Common myeloid progenitor, CD34-positive (primary cell): ENCODE data around the gene VGLL4.

Experiments
- CTCF ChIA-PET: fragments of 350-600 bp; sonication (Branson Sonifier 250); formaldehyde crosslinking; loops from one replicate; lab custom pipeline; 2021; ENCODE audit warnings: antibody characterized with exemption; lab: Charles Lee
- POLR2A ChIA-PET: fragments of 350-600 bp; sonication (Branson Sonifier 250); formaldehyde crosslinking; loops from one replicate; lab custom pipeline; 2021; ENCODE audit warnings: antibody characterized with exemption; lab: Charles Lee
- DNase-seq, 3 donors: peaks; one replicate each; pipeline versions ENCODE4 v3.0.0 to v3.0.0-alpha.2; 2013
- H3K27ac ChIP-seq, 2 experiments: 1 replicate in 1 of 2; 2 replicates in 1 of 2; pipeline ENCODE4 v1.7.0; 2013; ENCODE audit warnings: inconsistent platforms in 2 of 2, low read length in 2 of 2, mild to moderate bottlenecking in 2 of 2, low read depth in 1 of 2, moderate library complexity in 1 of 2; ENCODE audit not compliant: severe bottlenecking in 2 of 2, insufficient read depth in 1 of 2, poor library complexity in 1 of 2
- H3K27me3 ChIP-seq, 5 experiments: replicated peaks in 2 of 5; 1 replicate in 3 of 5; 2 replicates in 2 of 5; pipeline versions ENCODE4 v1.6.1 to v1.7.0; 2013; ENCODE audit warnings: low read length in 4 of 5, mild to moderate bottlenecking in 2 of 5, moderate library complexity in 2 of 5, inconsistent platforms in 1 of 5; ENCODE audit not compliant: insufficient read depth in 5 of 5, control insufficient read depth in 4 of 5
- H3K36me3 ChIP-seq, 4 experiments: 1 replicate in 2 of 4; 2 replicates in 2 of 4; pipeline versions ENCODE4 v1.6.1 to v1.7.0; 2013; ENCODE audit warnings: low read length in 3 of 4, control low read depth in 1 of 4, mild to moderate bottlenecking in 1 of 4; ENCODE audit not compliant: control insufficient read depth in 4 of 4, insufficient read depth in 4 of 4
- H3K4me1 ChIP-seq, 4 experiments: 1 replicate in 3 of 4; 2 replicates in 1 of 4; pipeline versions ENCODE4 v1.6.1 to v1.7.1; 2013; ENCODE audit warnings: low read length in 3 of 4, mild to moderate bottlenecking in 3 of 4, control low read depth in 1 of 4, inconsistent platforms in 1 of 4, moderate library complexity in 1 of 4; ENCODE audit not compliant: control insufficient read depth in 4 of 4, insufficient read depth in 4 of 4; ENCODE audit errors: control extremely low read depth in 1 of 4
- H3K4me3 ChIP-seq, 7 experiments: 1 replicate in 4 of 7; 2 replicates in 3 of 7; pipeline versions ENCODE4 v1.5.1 to v1.7.0; 2013; ENCODE audit warnings: mild to moderate bottlenecking in 7 of 7, low read length in 6 of 7, moderate library complexity in 6 of 7, inconsistent platforms in 2 of 7, low read depth in 2 of 7, control low read depth in 1 of 7; ENCODE audit not compliant: insufficient read depth in 4 of 7, control insufficient read depth in 1 of 7; ENCODE audit errors: extremely low read depth in 1 of 7
- H3K9me3 ChIP-seq, 5 experiments: 1 replicate in 4 of 5; 2 replicates in 1 of 5; pipeline versions ENCODE4 v1.6.1 to v1.7.1; 2013; ENCODE audit warnings: low read length in 4 of 5, mild to moderate bottlenecking in 2 of 5, inconsistent platforms in 1 of 5, low read depth in 1 of 5, moderate library complexity in 1 of 5; ENCODE audit not compliant: control insufficient read depth in 4 of 5, insufficient read depth in 2 of 5; ENCODE audit errors: control extremely low read depth in 1 of 5
- WGBS: methylation state at CpG from one replicate; pipeline ENCODE4 v1.1.5; 2013; ENCODE audit not compliant: insufficient coverage; 5-methylcytosine and 5-hydroxymethylcytosine counted together

The VGLL4 gene

GRCh38 chr3:11618904-11619303 is 24.8 kb downstream of the VGLL4 start:
- POLR2A ChIA-PET: interaction anchor here (0.6 kb wide), 1 partner anchor 180 kb away, joined by 7 read pairs; no protein-coding TSS in a partner anchor
- Histone ChIP-seq H3K4me1 (peaks cover 0 to 3% (median 0%) of the 10 kb centered on the region in 4 experiments), H3K36me3 (peaks cover 0 to 13% (median 2%) of the 10 kb centered on the region in 4 experiments), H3K4me3 (no peak overlapping the region), H3K9me3 (no peaks in the 10 kb centered on the region), H3K27me3 (no peaks in the 10 kb centered on the region), H3K27ac (peak overlapping the region in 1 of 2 experiments; percentile 31)
- no peak for DNase-seq
- CTCF ChIA-PET: interaction anchor here (0.7 to 1.6 kb wide), 3 partner anchors 13 to 44 kb away, joined by 3 to 5 read pairs (median 4); no protein-coding TSS in a partner anchor
- WGBS: no CpG with 5 or more reads among the region's 5 CpGs

GRCh38 chr3:11616551-11616950 is 27.2 kb downstream of the VGLL4 start:
- CTCF ChIA-PET: no interaction called here
- WGBS: no CpG with 5 or more reads among the region's 2 CpGs

GRCh38 chr3:11613851-11614487 is 29.7 kb downstream of the VGLL4 start:
- 94% methylated on average over 16 of the region's 19 CpGs for WGBS
- Histone ChIP-seq H3K27ac (no peak overlapping the region), H3K4me3 (no peak overlapping the region), H3K27me3 (no peaks in the 10 kb centered on the region), H3K36me3 (peaks cover 0 to 31% (median 4%) of the 10 kb centered on the region in 4 experiments), H3K9me3 (no peaks in the 10 kb centered on the region), H3K4me1 (peaks cover 0 to 2% (median under 1%) of the 10 kb centered on the region in 4 experiments)
- no peak for DNase-seq
- ChIA-PET CTCF (interaction anchor here (1.8 kb wide), 1 partner anchor 10 kb away, joined by 7 read pairs; no protein-coding TSS in a partner anchor), POLR2A (no interaction called here)

More at GRCh38 chr3:11616551-11616950, 27.2 kb downstream of the VGLL4 start:
- Histone ChIP-seq H3K27ac (no peak overlapping the region), H3K4me1 (peaks cover 0 to 3% (median 0%) of the 10 kb centered on the region in 4 experiments), H3K9me3 (no peaks in the 10 kb centered on the region), H3K36me3 (peaks cover 0 to 26% (median 4%) of the 10 kb centered on the region in 4 experiments), H3K27me3 (no peaks in the 10 kb centered on the region), H3K4me3 (no peak overlapping the region)
- DNase-seq: no peak
- POLR2A ChIA-PET: no interaction called here

- Histone ChIP-seq H3K4me1 (peaks cover 1 to 8% (median 3%) of the 10 kb centered on the region in 4 experiments), H3K27me3 (no peaks in the 10 kb centered on the region), H3K9me3 (no peaks in the 10 kb centered on the region), H3K4me3 (no peak overlapping the region), H3K27ac (no peak overlapping the region), H3K36me3 (peaks cover 0 to 31% (median 4%) of the 10 kb centered on the region in 4 experiments)
- ChIA-PET POLR2A (no interaction called here), CTCF (interaction anchor here (1.1 kb wide), 1 partner anchor 13 kb away, joined by 6 read pairs; no protein-coding TSS in a partner anchor)
- WGBS: 92% methylated on average over 6 of the region's 8 CpGs
- DNase-seq: no peak
Observed at GRCh38 chr3:11613319-11613718, 30.4 kb downstream of the VGLL4 start.

GRCh38 chr3:11612515-11613188 is 31.1 kb downstream of the VGLL4 start:
- Histone ChIP-seq H3K27ac (no peak overlapping the region), H3K27me3 (no peaks in the 10 kb centered on the region), H3K4me1 (peaks cover 2 to 15% (median 7%) of the 10 kb centered on the region in 4 experiments), H3K4me3 (no peak overlapping the region), H3K9me3 (no peaks in the 10 kb centered on the region), H3K36me3 (peaks cover 0 to 31% (median 4%) of the 10 kb centered on the region in 4 experiments)
- WGBS: 100% methylated on average over 7 of the region's 9 CpGs
- DNase-seq: no peak
- ChIA-PET POLR2A (no interaction called here), CTCF (interaction anchor here (0.8 to 1.1 kb wide), 2 partner anchors 13 to 26 kb away, joined by 3 to 6 read pairs; no protein-coding TSS in a partner anchor)

- no peak overlapping the region for H3K4me3 ChIP-seq
- ChIA-PET POLR2A (no interaction called here), CTCF (no interaction called here)
- WGBS: 100% methylated on average over 8 of the region's 9 CpGs
- H3K36me3 ChIP-seq: peaks cover 0 to 37% (median 4%) of the 10 kb centered on the region in 4 experiments
- no peaks in the 10 kb centered on the region for H3K27me3 ChIP-seq
- H3K9me3 ChIP-seq: no peaks in the 10 kb centered on the region
- no peak for DNase-seq
- peaks cover 2 to 15% (median 7%) of the 10 kb centered on the region in 4 experiments for H3K4me1 ChIP-seq
- no peak overlapping the region for H3K27ac ChIP-seq
Observed at GRCh38 chr3:11611341-11611799, 32.3 kb downstream of the VGLL4 start.
